Tibial nerve (tissue), 4 donors: ENCODE results near the gene MRPL38. TPM values are rescaled to one million over a fixed set of nuclear protein-coding genes. Genes with fewer than 3 reads are reported as not detected.

Experiments used
- DNase-seq, 2 donors: peaks; one replicate each; pipeline ENCODE4 v3.0.0-alpha.2; 2019; ENCODE audit warnings: low spot score in 2 of 2
- H3K27ac ChIP-seq, 4 donors: fragments of 200-600 bp; sonication (generic) in 3 of 4; one replicate each; pipeline ENCODE4 v1.5.1; 2017 to 2019; ENCODE audit warnings: mild to moderate bottlenecking in 1 of 4
- H3K27me3 ChIP-seq, 2 donors: fragments of 200-600 bp; sonication (generic) in 1 of 2; one replicate each; pipeline versions ENCODE4 v1.5.1 to v1.6.0; 2017 to 2019
- H3K36me3 ChIP-seq, 3 donors: fragments of 200-600 bp; sonication (generic); one replicate each; pipeline ENCODE4 v1.5.1; 2018 to 2019
- H3K4me1 ChIP-seq, 4 donors: fragments of 200-600 bp; sonication (generic) in 3 of 4; one replicate each; pipeline ENCODE4 v1.5.1; 2017 to 2019
- H3K4me3 ChIP-seq, 4 donors: fragments of 200-600 bp; sonication (generic) in 3 of 4; one replicate each; pipeline ENCODE4 v1.5.1; 2017 to 2019; ENCODE audit warnings: mild to moderate bottlenecking in 1 of 4, moderate library complexity in 1 of 4
- H3K9me3 ChIP-seq, 4 donors: fragments of 200-600 bp; sonication (generic) in 3 of 4; one replicate each; pipeline ENCODE4 v1.5.1; 2017 to 2019
- EP300 ChIP-seq, 2 donors: sonication (generic); formaldehyde crosslinking; IDR thresholded peaks; one replicate each; pipeline ENCODE4 v1.6.1; 2017; ENCODE audit warnings: antibody characterized with exemption in 2 of 2, mild to moderate bottlenecking in 1 of 2
- POLR2A ChIP-seq, 2 donors: fragments of 450-650 bp; IDR thresholded peaks; one replicate each; pipeline ENCODE4 v1.6.1; 2017; ENCODE audit warnings: antibody characterized with exemption in 2 of 2, mild to moderate bottlenecking in 2 of 2, moderate library complexity in 2 of 2
- WGBS, 2 donors: methylation state at CpG; one replicate each; pipeline ENCODE4 v1.1.5; 2018; 5-methylcytosine and 5-hydroxymethylcytosine counted together
- total RNA-seq, 4 donors: library from RNA; depleted of rRNA; stranded (reverse); fragments of >200 nt; gene quantifications; one replicate each; pipeline ENCODE4 v1.1.0, GENCODE V29; 2016
- TF ChIP-seq, protein P1 (sequence below), 5 experiments: fragments of 200-600 bp in 3 of 5; fragments of 450-650 bp in 2 of 5; sonication (generic) in 3 of 5; IDR thresholded peaks; one replicate each; pipeline ENCODE4 v1.5.1; 2016 to 2019; ENCODE audit warnings: antibody characterized with exemption in 5 of 5, mild to moderate bottlenecking in 3 of 5, moderate library complexity in 2 of 5

Gene MRPL38
- total RNA-seq, 4 donors from 2014 or later = 56.8 to 118 (median 76.2) TPM

DNA sequence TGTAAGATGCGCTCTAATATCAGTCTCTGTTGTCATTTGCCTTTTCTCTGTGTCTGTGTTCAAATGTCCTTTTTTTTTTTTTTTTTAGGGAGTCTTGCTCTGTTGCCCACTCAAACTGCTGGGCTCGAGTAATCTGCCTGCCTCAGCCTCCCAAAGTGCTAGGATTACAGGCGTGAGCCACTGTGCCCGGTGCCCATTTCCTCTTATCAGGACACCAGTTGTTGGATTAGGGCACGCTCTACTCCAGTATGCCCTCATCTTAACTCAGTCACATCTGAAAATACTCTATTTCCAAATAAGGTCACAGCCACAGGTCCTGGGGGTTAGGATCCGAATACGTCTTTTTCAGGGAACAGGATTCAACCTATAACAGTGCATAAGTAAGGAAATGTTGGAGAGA, 24.4 kb downstream of the MRPL38 start:
- H3K4me3 ChIP-seq = no peak overlapping the region
- WGBS, 2 donors = 69 to 84% methylated on average over 7 of the region's 7 CpGs
- H3K4me1 ChIP-seq = peaks cover 6 to 34% (median 24%) of the 10 kb centered on the region in 4 donors
- TF ChIP-seq POLR2A (IDR thresholded peaks at IDR 0.05) (no peak), EP300 (IDR thresholded peaks at IDR 0.05) (no peak)
- TF ChIP-seq, protein P1, sequence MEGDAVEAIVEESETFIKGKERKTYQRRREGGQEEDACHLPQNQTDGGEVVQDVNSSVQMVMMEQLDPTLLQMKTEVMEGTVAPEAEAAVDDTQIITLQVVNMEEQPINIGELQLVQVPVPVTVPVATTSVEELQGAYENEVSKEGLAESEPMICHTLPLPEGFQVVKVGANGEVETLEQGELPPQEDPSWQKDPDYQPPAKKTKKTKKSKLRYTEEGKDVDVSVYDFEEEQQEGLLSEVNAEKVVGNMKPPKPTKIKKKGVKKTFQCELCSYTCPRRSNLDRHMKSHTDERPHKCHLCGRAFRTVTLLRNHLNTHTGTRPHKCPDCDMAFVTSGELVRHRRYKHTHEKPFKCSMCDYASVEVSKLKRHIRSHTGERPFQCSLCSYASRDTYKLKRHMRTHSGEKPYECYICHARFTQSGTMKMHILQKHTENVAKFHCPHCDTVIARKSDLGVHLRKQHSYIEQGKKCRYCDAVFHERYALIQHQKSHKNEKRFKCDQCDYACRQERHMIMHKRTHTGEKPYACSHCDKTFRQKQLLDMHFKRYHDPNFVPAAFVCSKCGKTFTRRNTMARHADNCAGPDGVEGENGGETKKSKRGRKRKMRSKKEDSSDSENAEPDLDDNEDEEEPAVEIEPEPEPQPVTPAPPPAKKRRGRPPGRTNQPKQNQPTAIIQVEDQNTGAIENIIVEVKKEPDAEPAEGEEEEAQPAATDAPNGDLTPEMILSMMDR (IDR thresholded peaks at IDR 0.05) = no peak
- no peaks in the 10 kb centered on the region for H3K27me3 ChIP-seq
- DNase-seq = no peak
- H3K36me3 ChIP-seq = peaks cover 0 to 9% (median 0%) of the 10 kb centered on the region in 3 donors
- no peaks in the 10 kb centered on the region for H3K9me3 ChIP-seq
- peak overlapping the region in 1 of 4 donors; percentile 20 for H3K27ac ChIP-seq

- Histone ChIP-seq H3K27ac (peak within 1 kb of the TSS; percentile 86 to 99 (median 92)), H3K36me3 (peaks cover 0 to 24% (median 0%) of the 10 kb centered on the region in 3 donors), H3K4me1 (peaks cover 6 to 53% (median 41%) of the 10 kb centered on the region in 4 donors), H3K9me3 (no peaks in the 10 kb centered on the region), H3K4me3 (peak within 1 kb of the TSS; percentile 60 to 80 (median 70)), H3K27me3 (no peaks in the 10 kb centered on the region)
- peak; percentile 66 to 85 for TF ChIP-seq POLR2A (IDR thresholded peaks at IDR 0.05)
- TF ChIP-seq, protein P1 (IDR thresholded peaks at IDR 0.05) = peak in 2 of 5 experiments; percentile 14 to 43
- peak in 1 of 2 donors; percentile 81 for TF ChIP-seq EP300 (IDR thresholded peaks at IDR 0.05)
- WGBS, 2 donors = 1 to 4% methylated on average over 43 of the region's 87 CpGs
- peak; percentile 43 to 55 for DNase-seq
Measured at GRCh38 chr17:75878174-75878998, 26.3 kb downstream of the MRPL38 start, which contains the start of gene TRIM47. TRIM47 (minus strand) TSS chr17:75878581; CDS start chr17:75878548, 33 bp downstream.

GRCh38 chr17:75877752-75878173, 26.9 kb downstream of the MRPL38 start:
- Histone ChIP-seq H3K4me3 (peak overlapping the region; percentile 60 to 80 (median 70)), H3K4me1 (peaks cover 6 to 59% (median 47%) of the 10 kb centered on the region in 4 donors), H3K36me3 (peaks cover 0 to 24% (median 0%) of the 10 kb centered on the region in 3 donors), H3K9me3 (no peaks in the 10 kb centered on the region), H3K27me3 (no peaks in the 10 kb centered on the region), H3K27ac (peak overlapping the region; percentile 86 to 99 (median 92))
- TF ChIP-seq POLR2A (IDR thresholded peaks at IDR 0.05) = no peak
- TF ChIP-seq, protein P1 (IDR thresholded peaks at IDR 0.05) = peak; percentile 38 to 69 (median 51)
- TF ChIP-seq EP300 (IDR thresholded peaks at IDR 0.05) = no peak
- 0% methylated on average over 32 to 46 of the region's 56 CpGs for WGBS, 2 donors
- DNase-seq = peak; percentile 47 to 50

GRCh38 chr17:75876938-75877751, 27.5 kb downstream of the MRPL38 start:
- WGBS, 2 donors = 2 to 3% methylated on average over 33 to 36 of the region's 41 CpGs
- peak; percentile 66 to 98 for TF ChIP-seq EP300 (IDR thresholded peaks at IDR 0.05)
- TF ChIP-seq, protein P1 (IDR thresholded peaks at IDR 0.05) = peak in 2 of 5 experiments; percentile 5 to 36
- peak in 1 of 2 donors; percentile 49 for TF ChIP-seq POLR2A (IDR thresholded peaks at IDR 0.05)
- peak overlapping the region; percentile 86 to 99 (median 92) for H3K27ac ChIP-seq
- H3K4me1 ChIP-seq = peaks cover 9 to 61% (median 53%) of the 10 kb centered on the region in 4 donors
- H3K4me3 ChIP-seq = peak overlapping the region; percentile 60 to 80 (median 70)
- DNase-seq = peak; percentile 92 to 96
- no peaks in the 10 kb centered on the region for H3K27me3 ChIP-seq
- H3K9me3 ChIP-seq = no peaks in the 10 kb centered on the region
- peaks cover 0 to 24% (median 0%) of the 10 kb centered on the region in 3 donors for H3K36me3 ChIP-seq
